Measurements from ENCODE around the gene PPP2R2D.

- TF ChIP-seq TARDBP (IDR thresholded peaks at IDR 0.05) (no peak), NFRKB (IDR thresholded peaks at IDR 0.05) (no peak), LEF1 (IDR thresholded peaks at IDR 0.05; ENCODE audit: borderline replicate concordance) (no peak), ARNT (IDR thresholded peaks at IDR 0.05) (no peak), FOXK2 (IDR thresholded peaks at IDR 0.05) (no peak), ZNF384 (IDR thresholded peaks at IDR 0.05) (no peak), SP1 (IDR thresholded peaks at IDR 0.05) (no peak), BHLHE40 (IDR thresholded peaks at IDR 0.05; ENCODE audit: borderline replicate concordance) (no peak), L3MBTL2 (conservative IDR thresholded peaks at IDR 0.05) (no peak), PKNOX1 (IDR thresholded peaks at IDR 0.05) (no peak), SUZ12 (IDR thresholded peaks at IDR 0.05) (no peak), ELF4 (IDR thresholded peaks at IDR 0.05) (no peak), HDGF (IDR thresholded peaks at IDR 0.05; ENCODE audit: borderline replicate concordance) (no peak)
These were observed 18.0 kb upstream of the PPP2R2D start for GRCh38 chr10:131882590-131883451.
